Dendritic cell treated with granulocyte-macrophage colony-stimulating factor and Interleukin-4, amounts not matched to agents 40 ng/mL and 50 ng/mL, for 4 days (primary cell): ENCODE results near the gene COPZ2.
A peak's percentile ranks its signal among the peaks of the same experiment; 100 is the strongest.
"Not testable (repeated sequence)": the region's sequence is repeated elsewhere in the genome, so short reads cannot be mapped to it uniquely, and the experiment has no call there.

Experiments
- H3K27ac Mint-ChIP-seq: one replicate; pipeline ENCODE4 v1.8.0; 2022; ENCODE audit warnings: mild to moderate bottlenecking, mixed read lengths
- H3K27me3 Mint-ChIP-seq: one replicate; pipeline ENCODE4 v1.8.0; 2022; ENCODE audit warnings: mild to moderate bottlenecking, mixed read lengths
- H3K36me3 Mint-ChIP-seq: one replicate; pipeline ENCODE4 v1.8.0; 2022; ENCODE audit warnings: low read depth, mixed read lengths
- H3K4me1 Mint-ChIP-seq: one replicate; pipeline ENCODE4 v1.8.0; 2022; ENCODE audit warnings: low read depth, mixed read lengths
- H3K4me3 Mint-ChIP-seq: one replicate; pipeline ENCODE4 v1.8.0; 2022; ENCODE audit warnings: mild to moderate bottlenecking, moderate library complexity, mixed read lengths
- H3K9me3 Mint-ChIP-seq: one replicate; pipeline ENCODE4 v1.8.0; 2022; ENCODE audit warnings: mixed read lengths
- intact Hi-C: fragments of 100-400 bp; cut with micrococcal nuclease; formaldehyde crosslinking; loops from one replicate; pipeline ENCODE4 v1.15.0; 2022

Gene COPZ2

DNA sequence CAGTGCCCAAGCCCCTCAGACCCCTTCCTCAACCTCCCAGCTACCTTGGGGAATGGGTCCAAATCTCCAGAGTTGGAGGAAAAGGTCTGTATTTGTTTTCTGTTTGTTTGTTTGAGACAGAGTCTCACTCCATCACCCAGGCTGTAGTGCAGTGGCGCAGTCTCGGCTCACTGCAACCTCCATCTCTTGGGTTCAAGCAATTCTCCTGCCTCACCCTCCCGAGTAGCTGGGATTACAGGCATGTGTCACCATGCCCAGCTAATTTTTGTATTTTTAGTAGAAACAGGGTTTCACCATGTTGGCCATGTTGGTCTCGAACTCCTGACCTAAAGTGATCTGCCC lies 19.8 kb downstream of the COPZ2 start:
- H3K27me3 Mint-ChIP-seq, result peaks cover 22% of the 10 kb centered on the region

DNA sequence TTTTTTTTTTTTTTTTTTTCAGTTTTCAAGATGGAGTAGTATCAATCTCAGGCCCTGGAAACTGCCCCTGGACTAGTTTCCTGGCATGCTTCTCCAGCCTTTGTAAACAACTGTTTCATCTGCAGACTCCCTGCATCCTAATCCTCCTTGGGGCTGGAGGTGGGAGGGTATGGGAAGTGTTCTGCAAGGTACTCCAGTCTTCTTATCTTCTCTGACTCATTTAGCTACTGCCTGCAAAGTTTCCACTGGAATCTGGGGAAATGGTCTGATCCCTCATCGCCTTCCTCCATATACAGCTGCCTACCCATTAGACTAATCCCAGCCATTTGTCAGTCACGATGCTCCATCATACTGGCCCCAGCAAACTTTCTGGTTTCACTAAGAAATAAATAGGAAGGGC lies 21.5 kb downstream of the COPZ2 start:
- Mint-ChIP-seq H3K4me1 (peaks cover 26% of the 10 kb centered on the region), H3K9me3 (no peaks in the 10 kb centered on the region), H3K36me3 (no peaks in the 10 kb centered on the region), H3K4me3 (no peak overlapping the region), H3K27ac (no peak overlapping the region), H3K27me3 (peaks cover 38% of the 10 kb centered on the region)
- intact Hi-C loops, result loop anchor here (5.0 kb wide), 2 partner anchors 119 to 174 kb away; partner anchors contain the start of genes SCRN2 and SP2

More for the DNA sequence above, 19.8 kb downstream of the COPZ2 start:
- H3K36me3 Mint-ChIP-seq, H3K9me3 Mint-ChIP-seq, H3K4me3 Mint-ChIP-seq: not testable (repeated sequence)
- Mint-ChIP-seq H3K4me1 (peaks cover 19% of the 10 kb centered on the region), H3K27ac (peak overlapping the region; percentile 53)
- intact Hi-C loops, result loop anchor here (1.0 to 5.0 kb wide), 4 partner anchors 39 to 175 kb away; partner anchors contain the start of genes SCRN2 and SP2

- H3K36me3 Mint-ChIP-seq, result no peaks in the 10 kb centered on the region
- no peaks in the 10 kb centered on the region for H3K9me3 Mint-ChIP-seq
- H3K4me1 Mint-ChIP-seq, result peaks cover 27% of the 10 kb centered on the region
- no peak overlapping the region for H3K4me3 Mint-ChIP-seq
- H3K27me3 Mint-ChIP-seq, result peaks cover 37% of the 10 kb centered on the region
- no peak overlapping the region for H3K27ac Mint-ChIP-seq
- intact Hi-C loops, result loop anchor here (5.0 kb wide), 2 partner anchors 117 to 172 kb away; partner anchors contain the start of genes SCRN2 and SP2
Observed at GRCh38 chr17:48014595-48015111, 22.9 kb downstream of the COPZ2 start.

DNA sequence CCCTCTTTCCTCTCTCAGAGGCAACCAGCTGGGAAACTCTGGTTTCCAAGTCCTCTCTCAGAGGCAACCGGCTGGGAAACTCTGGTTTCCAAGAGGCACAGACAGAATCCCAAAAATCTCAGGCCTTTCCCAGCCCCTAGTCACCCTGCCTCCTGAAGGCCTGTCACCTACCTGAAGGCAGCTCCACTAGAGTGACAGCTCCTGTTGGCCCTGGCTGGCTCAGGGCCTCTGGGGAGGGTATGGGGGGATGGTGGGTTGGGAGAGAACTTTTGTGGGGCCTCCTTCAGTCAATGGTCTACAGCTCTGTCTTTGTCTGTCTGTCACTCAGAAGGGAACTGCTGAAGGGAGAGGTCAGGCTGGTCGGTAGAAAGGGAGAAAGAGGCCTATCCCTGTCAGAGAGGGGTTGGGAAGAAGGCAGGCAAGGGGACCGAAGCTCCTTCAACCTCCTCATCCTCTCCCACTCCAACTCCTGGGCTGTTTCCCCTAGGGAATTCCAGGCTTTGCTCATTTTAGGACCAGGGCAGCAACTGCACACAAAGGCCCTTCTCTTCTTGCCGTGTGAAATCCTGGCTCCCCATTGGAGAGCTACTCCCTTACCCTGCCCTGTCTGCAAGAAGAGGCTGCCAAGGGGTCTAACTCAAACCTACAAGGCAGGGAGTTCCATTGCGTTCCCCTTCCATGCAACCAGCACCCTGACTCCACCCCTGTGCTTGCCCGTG lies 23.6 kb downstream of the COPZ2 start:
- H3K4me1 Mint-ChIP-seq, result peaks cover 27% of the 10 kb centered on the region
- H3K4me3 Mint-ChIP-seq, result no peak overlapping the region
- H3K27me3 Mint-ChIP-seq, result peaks cover 36% of the 10 kb centered on the region
- no peaks in the 10 kb centered on the region for H3K36me3 Mint-ChIP-seq
- intact Hi-C loops, result no loop called here
- no peaks in the 10 kb centered on the region for H3K9me3 Mint-ChIP-seq
- no peak overlapping the region for H3K27ac Mint-ChIP-seq

DNA sequence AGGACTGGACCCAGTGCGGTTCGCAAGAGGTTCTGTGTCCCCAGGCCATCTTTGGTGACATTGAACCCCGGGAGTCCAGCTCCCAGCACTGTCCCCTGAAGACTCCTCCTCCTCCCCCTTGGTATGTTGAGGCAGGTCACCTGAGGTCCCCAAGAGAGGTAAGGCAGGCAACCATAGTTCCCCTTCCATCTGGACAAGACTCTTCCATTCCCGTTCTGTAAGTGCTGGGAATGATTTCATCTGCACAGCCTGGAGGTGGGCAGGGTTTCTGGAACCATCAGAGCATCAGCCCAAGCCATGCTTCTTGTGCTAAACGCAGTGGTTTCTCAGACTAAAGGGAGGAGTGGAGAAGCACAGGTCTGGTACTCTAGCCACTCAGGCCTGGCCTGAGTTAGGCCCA lies 24.9 kb downstream of the COPZ2 start:
- intact Hi-C loops, result no loop called here
- H3K9me3 Mint-ChIP-seq, result no peaks in the 10 kb centered on the region
- H3K4me1 Mint-ChIP-seq, result peaks cover 20% of the 10 kb centered on the region
- H3K27ac Mint-ChIP-seq, result no peak overlapping the region
- H3K4me3 Mint-ChIP-seq, result peak overlapping the region; percentile 62
- H3K27me3 Mint-ChIP-seq, result peaks cover 36% of the 10 kb centered on the region
- H3K36me3 Mint-ChIP-seq, result no peaks in the 10 kb centered on the region

GRCh38 chr17:48012151-48012520 lies 25.5 kb downstream of the COPZ2 start:
- Mint-ChIP-seq H3K9me3 (no peaks in the 10 kb centered on the region), H3K36me3 (no peaks in the 10 kb centered on the region), H3K4me3 (peak overlapping the region; percentile 62), H3K27ac (no peak overlapping the region), H3K27me3 (peaks cover 36% of the 10 kb centered on the region), H3K4me1 (peaks cover 21% of the 10 kb centered on the region)
- intact Hi-C loops, result no loop called here

GRCh38 chr17:48011405-48012150 lies 26.0 kb downstream of the COPZ2 start:
- Mint-ChIP-seq H3K4me3 (peak overlapping the region; percentile 62), H3K4me1 (peaks cover 26% of the 10 kb centered on the region), H3K36me3 (no peaks in the 10 kb centered on the region), H3K9me3 (no peaks in the 10 kb centered on the region), H3K27me3 (peaks cover 36% of the 10 kb centered on the region), H3K27ac (peak overlapping the region; percentile 1)
- intact Hi-C loops, result no loop called here

DNA sequence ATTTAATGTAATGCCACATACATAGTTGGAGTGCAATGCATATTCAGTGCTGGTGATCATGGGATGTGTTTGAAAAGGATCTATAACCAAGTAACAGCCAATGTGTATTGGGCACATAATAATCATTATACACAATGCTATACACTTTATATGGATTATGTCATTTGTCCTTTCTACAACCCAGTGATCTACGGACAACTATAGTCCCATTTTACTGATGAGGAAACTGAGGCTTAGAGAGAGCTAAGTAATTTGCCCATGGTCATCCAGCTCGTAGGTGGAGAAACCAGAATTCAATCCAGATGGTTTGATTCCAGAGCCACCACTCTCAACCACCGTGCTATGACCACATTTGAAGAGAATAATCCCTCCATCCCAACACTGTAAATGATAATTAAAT lies 27.4 kb downstream of the COPZ2 start:
- Mint-ChIP-seq H3K9me3 (no peaks in the 10 kb centered on the region), H3K4me1 (peaks cover 36% of the 10 kb centered on the region), H3K4me3 (no peak overlapping the region), H3K27me3 (peaks cover 36% of the 10 kb centered on the region), H3K27ac (no peak overlapping the region), H3K36me3 (no peaks in the 10 kb centered on the region)
- intact Hi-C loops, result no loop called here

DNA sequence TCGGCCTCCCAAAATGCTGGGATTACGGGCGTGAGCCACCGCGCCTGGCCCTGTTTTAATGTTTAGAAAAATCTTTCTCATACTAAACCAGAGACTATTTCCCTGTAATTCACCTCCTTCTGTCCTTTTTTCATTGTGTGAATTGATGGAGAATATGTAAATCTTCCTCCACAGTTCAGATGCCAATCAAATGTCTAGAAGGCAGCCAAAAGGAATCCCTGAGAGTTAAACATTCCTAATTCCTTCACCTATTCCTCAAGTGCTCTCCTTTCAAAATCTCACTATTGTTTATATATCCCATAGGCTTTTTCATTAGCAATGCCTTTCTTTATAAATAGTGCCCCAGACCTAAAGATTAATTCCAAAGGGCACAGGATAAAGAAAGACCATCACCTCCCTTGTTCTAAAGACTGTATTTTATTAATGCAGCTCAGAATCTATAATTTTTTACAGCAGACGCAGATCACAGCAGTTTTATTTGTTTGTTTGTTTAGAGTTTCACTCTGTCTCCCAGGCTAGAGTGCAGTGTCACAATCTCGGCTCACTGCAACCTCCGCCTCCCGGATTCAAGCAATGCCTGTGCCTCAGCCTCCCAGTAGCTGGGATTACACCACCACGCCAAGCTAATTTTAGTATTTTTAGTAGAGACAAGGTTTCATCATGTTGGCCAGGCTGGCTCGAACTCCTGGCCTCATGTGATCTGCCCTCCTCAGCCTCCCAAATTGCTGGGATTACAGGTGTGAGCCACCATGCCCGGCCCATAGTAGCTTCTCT lies 30.5 kb downstream of the COPZ2 start:
- Mint-ChIP-seq H3K4me1 (peaks cover 61% of the 10 kb centered on the region), H3K27ac (peak overlapping the region; percentile 27), H3K4me3 (no peak overlapping the region), H3K36me3 (no peaks in the 10 kb centered on the region), H3K9me3 (no peaks in the 10 kb centered on the region), H3K27me3 (peaks cover 9% of the 10 kb centered on the region)
- intact Hi-C loops, result no loop called here

DNA sequence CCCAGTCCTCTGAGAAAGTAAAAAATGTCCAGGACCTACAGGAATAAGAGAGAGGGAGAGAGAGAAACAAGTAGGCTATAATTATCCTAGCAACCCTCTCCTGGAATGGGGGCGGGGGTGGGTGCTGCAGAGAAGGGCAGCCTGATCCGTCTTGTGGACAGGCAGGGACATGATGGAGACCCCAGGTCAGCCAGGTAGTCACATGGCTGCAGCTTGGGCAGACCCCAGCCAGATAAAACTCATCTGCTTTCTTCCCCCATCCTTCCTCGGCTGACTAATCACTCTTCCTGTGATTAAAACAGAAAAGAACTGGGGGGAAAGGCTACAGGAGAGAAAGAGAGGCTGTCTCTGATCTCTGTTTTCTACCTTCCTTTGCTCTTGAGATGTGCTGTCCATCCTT lies 32.6 kb downstream of the COPZ2 start:
- peaks cover 65% of the 10 kb centered on the region for H3K4me1 Mint-ChIP-seq
- peak overlapping the region; percentile 83 for H3K27ac Mint-ChIP-seq
- intact Hi-C loops, result no loop called here
- no peaks in the 10 kb centered on the region for H3K9me3 Mint-ChIP-seq
- no peak overlapping the region for H3K4me3 Mint-ChIP-seq
- no peaks in the 10 kb centered on the region for H3K27me3 Mint-ChIP-seq
- H3K36me3 Mint-ChIP-seq, result no peaks in the 10 kb centered on the region

DNA sequence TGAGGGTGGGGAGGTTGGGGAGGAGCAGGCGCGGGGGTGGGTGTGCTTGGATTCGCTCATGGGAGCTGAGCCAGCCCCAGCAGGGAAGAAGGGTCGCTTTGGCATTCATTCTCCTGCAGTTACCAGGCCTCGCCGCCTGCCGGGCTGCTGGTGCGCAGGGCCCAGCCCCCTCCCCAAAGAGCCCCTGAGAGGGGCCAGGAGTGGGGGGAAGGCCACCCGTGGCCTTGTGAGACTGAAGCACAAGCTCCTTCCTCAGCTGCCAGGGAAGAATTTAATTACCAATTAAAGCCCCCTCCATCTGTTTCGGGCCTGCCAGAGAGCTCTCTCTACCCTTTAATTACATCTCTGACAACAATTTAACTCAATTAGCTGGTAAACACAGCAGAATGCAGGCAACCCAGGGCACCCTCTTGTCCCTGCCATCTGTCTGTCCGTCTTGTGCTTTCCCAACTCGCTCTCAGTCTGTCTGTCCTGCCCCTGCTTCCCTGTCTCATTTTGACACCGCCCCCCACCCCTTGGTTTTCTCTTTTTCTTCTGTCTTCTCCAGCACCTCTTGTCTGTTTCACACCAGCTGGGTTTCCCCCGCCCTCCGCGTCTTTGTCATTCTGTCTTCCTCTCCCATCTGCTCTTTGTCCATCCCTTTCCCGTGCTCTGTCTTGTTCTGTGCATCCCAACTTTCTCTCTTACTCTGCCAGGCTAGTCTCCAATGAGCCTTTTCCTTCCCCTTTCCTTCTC lies 34.0 kb downstream of the COPZ2 start:
- no peaks in the 10 kb centered on the region for H3K27me3 Mint-ChIP-seq
- H3K4me1 Mint-ChIP-seq, result peaks cover 73% of the 10 kb centered on the region
- H3K27ac Mint-ChIP-seq, result peak overlapping the region; percentile 83
- H3K36me3 Mint-ChIP-seq, result no peaks in the 10 kb centered on the region
- no peaks in the 10 kb centered on the region for H3K9me3 Mint-ChIP-seq
- peak overlapping the region; percentile 57 for H3K4me3 Mint-ChIP-seq
- intact Hi-C loops, result no loop called here

- Mint-ChIP-seq H3K36me3 (no peaks in the 10 kb centered on the region), H3K9me3 (no peaks in the 10 kb centered on the region), H3K27me3 (no peaks in the 10 kb centered on the region), H3K4me3 (peak overlapping the region; percentile 15), H3K4me1 (peaks cover 76% of the 10 kb centered on the region), H3K27ac (peak overlapping the region; percentile 83)
- intact Hi-C loops, result no loop called here
Observed at GRCh38 chr17:48002916-48003416, 34.6 kb downstream of the COPZ2 start.

DNA sequence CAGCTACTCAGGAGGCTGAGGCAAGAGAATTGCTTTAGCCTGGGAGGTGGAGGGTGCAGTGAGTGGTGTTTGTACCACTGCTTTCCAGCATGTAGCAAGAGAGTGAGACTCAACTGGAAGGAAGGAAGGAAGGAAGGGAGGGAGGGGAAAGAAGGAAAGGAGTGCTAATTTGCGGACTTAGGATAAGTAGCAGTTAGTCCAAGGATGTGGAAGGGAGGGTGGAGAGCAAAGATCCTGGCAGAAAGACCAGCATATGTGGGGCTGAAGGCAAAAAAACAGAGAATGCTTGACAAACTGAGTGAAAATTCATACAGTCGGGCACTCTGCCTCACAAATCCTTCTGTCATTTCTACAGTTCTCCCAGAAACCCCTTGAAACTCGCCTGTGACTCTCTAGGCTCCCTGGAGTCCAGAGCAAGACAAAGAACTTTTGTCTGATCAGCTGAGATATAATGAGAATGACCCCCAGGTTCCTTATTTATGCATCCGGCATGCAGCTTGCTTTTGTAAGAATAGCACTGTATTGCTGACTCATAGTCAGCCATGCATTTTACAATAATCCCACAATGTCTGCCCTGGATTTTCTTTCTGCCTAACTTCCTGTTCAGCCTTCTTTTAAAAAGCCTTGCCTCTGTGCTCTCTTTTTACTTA lies 35.2 kb downstream of the COPZ2 start:
- H3K4me1 Mint-ChIP-seq, result peaks cover 80% of the 10 kb centered on the region
- intact Hi-C loops, result no loop called here
- H3K27ac Mint-ChIP-seq, result peak overlapping the region; percentile 83
- H3K4me3 Mint-ChIP-seq, result peak overlapping the region; percentile 57
- H3K9me3 Mint-ChIP-seq, result no peaks in the 10 kb centered on the region
- H3K36me3 Mint-ChIP-seq, result no peaks in the 10 kb centered on the region
- no peaks in the 10 kb centered on the region for H3K27me3 Mint-ChIP-seq
